Neural progenitor cell (in vitro differentiated cells): ENCODE data around the gene DYNLRB1.

ENCODE experiments used
- CTCF ChIP-seq: fragments of 200-600 bp; sonication (generic); IDR thresholded peaks from 2 replicates; pipeline ENCODE4 v1.5.1; 2017; ENCODE audit warnings: antibody characterized with exemption, mild to moderate bottlenecking
- EZH2phosphoT487 ChIP-seq: fragments of 200-600 bp; sonication (generic); IDR thresholded peaks from 2 replicates; pipeline ENCODE4 v1.6.1; 2017; ENCODE audit warnings: antibody characterized with exemption

- TF ChIP-seq CTCF (no peak), EZH2phosphoT487 (no peak)
Observed at GRCh38 chr20:34573541-34574300, 57.5 kb downstream of the DYNLRB1 start.
